HG02678 (cell line): ENCODE data around the gene PCMT1.
"Not testable (repeated sequence)": the region's sequence is repeated elsewhere in the genome, so short reads cannot be mapped to it uniquely, and the experiment has no call there.

ENCODE experiments used
- ATAC-seq: cut with Tn5 transposase; IDR thresholded peaks from one replicate; pipeline ENCODE4 v1.9.1; 2021; ENCODE audit warnings: mild to moderate bottlenecking, moderate library complexity; ENCODE audit not compliant: unreplicated experiment

PCMT1 gene

DNA sequence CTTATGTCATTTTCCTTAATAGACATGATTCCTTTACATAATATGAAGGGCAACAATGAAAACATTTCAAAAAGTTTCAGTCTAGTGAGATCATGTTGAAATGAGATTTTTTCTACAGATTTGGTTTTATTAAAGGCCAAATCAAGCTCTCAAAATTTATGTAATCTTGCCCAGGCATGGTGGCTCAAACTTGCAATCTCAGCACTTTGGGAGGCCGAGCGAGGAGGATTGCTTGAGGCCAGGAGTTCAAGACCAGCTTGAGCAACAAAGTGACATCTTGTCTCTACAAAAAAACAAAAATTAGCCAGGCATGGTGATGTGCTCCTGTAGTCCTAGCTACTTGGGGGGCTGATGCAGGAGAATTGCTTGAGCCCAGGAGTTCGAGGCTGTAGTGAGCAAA is 63.8 kb downstream of the PCMT1 start:
- no peak for ATAC-seq

DNA sequence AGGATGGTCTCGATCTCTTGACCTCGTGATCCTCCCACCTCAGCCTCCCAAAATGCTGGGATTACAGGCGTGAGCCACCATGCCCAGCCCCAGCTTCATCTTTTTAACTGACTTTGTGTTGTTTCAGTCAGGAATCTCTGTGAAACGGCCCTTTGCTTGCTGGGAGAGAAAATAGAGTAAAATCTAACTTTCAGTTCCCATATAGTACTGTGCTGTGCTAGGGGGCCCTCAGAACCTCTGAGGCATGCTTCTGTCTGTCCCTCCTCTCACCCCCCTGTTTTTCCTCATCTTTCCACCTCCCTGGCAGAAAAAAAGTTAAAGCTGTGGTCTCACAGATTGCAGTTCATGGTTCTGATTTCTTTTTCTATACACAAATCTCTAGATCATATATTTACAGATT is 66.2 kb downstream of the PCMT1 start:
- ATAC-seq, result peak; percentile 48

DNA sequence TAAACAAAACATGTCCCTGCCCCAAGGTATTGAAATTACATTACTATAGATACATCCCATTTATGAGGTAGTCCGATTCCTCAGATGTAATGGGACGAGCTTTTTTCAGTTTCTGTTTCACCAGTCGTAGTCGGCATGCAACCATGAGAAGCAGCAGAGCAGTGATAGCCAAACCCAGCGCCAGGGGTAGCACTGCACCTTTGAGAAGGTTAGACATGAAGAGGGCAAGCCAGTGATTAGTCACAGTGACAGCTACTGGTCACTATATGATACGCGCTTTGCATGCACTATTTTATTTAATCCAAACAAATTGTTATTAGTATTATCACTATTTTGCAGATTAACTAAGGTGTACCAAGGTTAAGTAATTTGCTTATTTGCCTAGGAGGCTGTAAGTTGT is 71.0 kb downstream of the PCMT1 start:
- ATAC-seq, result no peak

DNA sequence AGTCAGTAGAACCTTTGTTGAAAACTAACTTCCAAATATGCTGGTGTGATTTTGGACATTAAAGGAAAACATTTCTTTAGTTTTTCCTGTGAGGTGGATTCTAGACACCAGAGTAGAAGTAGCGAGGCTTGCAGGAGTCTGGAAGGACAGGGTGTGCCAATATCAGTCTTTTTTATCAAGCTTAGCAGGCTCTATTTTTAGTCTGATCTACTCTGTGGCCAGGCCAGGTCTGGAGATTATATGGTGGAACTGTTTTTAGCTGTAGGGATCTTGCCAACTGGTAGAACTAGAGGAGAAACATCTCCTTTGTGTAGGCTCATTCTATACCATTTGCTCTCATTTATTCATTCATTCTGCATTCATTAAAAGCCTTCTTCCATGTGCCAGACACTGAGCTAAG is 72.0 kb downstream of the PCMT1 start:
- ATAC-seq, result no peak

DNA sequence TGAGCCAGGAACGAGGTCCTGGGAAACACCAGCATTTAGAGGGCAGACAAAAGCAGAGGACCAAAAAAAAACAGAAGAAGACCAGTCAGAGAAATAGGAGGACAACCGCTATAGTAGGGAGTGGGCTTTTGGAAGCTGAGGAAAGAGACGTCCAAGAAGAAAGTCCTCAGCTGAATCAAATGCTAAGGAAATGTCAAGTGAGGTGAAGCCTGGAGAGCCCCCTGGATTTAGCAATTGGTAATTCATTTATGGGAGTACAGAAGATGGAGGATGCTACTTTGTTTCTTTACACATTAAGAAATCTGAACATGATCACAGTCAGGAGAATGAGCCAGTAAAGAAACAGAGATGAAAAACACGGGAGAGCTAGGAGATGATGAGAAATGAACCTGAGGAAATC is 73.5 kb downstream of the PCMT1 start:
- no peak for ATAC-seq

DNA sequence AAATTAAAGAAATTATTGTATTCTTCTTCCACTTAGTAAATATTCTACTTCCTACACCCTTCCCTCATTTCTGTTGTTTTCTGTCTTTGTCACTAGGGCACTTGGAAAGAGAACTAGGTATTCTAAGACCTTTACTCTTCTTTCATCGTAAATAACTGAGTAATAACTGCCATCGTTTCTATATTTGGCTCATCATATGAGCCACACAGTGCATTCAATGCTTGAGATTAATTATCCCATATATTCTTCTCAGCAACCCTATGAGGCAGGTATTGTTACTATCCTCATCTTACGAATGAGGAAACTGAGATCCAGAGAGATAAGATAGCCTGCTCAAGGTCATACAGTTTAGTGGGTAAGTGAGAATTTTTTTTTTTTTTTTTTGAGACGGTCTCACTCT is 75.8 kb downstream of the PCMT1 start:
- no peak for ATAC-seq

DNA sequence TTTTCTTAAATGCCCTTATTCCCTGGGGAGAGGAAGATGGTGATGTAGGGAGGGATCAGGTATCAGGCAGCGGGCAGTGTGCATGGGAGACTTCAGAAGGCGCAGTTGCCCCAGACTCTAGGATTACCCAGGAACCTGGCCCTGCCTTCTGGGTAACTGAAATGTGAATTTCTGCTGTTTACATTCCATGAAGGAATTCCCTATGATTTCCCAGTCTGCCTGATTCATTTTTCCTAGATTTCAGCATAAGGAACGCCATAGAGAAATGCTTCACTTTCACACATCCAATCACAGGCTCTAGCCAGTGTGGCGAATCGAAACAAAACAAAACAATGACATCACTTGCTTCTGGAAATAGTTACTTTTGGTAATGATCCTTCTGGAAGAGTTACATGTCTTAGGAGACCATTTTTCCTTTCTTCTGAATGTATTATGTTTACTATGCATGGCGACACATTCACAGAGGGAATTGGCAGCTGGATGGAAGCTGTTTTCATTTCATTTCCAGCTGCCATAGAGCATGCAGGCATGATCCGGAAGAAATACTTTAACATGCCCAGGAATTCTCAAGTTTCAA is 81.3 kb downstream of the PCMT1 start:
- no peak for ATAC-seq

DNA sequence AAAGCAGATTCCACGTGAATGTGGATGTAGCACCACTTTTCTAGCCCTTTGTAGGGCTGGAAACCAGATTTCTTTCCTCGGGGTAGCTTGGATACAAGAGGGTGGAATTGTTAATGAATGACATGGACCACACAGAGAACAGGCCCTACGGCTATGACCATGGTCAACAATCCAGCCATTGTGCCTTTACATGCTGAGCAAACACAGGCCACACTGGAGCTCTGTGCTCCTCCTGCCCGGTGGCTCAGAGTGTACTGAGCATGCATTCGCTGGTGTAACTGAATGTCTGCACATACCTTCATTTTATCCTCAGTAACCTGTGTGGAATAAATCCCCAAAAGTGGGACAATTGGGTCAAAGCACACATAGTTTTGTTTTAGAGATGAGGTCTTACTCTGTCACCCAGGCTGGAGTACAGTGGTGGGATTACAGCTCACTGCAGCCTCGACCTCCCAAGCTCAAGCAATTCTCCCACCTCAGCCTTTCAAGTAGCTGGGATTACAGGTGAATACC is 81.8 kb downstream of the PCMT1 start:
- ATAC-seq, result no peak

DNA sequence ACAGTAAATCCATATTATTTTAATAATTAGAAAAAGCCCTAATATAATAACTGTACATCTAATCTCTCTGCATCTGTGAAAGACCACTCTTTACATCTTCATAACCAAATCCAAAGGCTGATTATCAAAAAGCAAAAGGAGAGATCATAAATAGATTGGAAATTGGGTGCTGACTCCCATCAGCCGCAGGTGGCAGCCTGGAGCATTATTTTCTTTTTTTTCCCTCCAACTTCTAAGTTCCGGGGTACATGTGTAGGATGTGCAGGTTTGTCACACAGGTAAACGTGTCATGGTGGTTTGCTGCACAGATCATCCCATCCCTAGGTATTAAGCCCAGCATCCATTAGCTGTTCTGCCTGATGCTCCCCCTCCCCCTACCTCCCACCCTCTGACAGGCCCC is 84.1 kb downstream of the PCMT1 start:
- ATAC-seq, result no peak

DNA sequence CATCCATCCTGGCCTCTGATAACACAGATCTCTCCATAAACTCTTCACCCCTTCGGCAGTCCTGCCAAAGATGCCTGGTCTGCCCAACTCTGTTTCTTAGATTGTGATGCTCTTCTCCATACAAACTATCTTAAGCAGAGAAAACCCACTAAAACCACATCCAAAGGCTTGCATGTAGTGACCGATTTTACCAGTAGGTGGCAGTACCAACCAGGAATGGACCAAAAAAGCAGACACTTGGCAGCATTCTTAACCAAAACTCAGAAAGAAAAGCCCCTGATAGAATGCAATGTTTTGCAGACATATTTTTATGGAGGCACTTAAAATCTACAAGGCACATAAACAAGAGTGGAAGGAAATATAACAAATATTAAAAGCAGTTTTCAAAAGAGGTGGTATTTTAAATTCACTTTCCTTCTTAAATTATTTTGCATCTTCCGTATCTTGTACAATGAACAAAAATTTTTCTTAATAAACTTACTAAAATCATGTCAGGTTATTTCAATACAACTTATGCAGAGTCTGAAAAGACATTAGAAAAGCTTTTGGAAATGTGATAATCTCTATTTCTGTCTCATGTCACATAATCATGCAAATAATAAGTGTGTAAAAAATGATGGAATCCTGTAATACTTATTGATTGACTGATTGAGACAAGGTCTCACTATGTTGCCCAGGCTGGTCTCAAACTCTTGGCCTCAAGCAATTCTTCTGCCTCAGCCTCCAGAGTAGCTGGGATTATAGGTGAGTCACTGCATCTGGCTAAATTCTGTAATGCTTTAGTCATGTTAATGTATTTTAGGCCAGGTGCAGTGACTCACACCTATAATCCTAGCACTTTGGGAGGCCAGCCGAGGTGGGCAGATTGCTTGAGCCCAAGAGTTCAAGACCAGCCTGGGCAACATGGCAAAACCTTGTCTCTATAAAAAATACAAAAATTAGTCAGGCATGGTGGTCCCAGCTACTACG is 85.3 kb downstream of the PCMT1 start:
- no peak for ATAC-seq

DNA sequence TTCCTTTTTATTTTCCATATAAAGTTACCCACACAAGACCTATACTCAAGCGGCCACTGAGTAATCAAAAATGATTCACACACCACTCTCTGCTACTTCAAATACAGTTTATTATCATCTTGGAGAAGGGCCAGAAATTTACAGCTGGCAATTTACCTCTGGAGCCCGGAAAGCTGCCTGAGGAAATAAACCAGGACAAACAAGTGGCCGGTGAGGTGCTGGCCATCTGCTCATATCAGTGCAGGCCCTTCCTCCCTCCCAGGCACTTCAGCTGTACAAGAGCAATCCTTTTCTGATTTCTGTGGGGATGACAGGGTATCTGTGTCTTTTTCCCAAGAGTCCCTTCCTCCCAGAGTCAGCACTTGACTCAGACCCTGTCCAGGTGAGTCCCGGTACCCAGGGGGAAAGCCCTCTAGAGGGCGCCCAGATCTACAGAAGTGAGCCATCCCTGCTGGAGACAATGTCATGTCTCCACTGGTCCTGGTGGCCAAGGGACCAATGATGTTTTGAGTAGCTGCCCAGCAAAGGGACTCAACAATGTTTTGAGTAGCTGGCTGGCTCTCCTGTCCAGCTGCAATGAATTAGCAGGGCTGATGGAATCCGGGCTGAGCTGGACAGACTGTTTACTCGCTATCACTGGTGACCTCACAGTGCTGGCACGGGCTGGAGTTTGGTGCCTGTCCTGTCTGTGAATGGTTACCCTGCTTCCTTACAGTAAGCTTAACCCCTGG is 91.0 kb downstream of the PCMT1 start:
- ATAC-seq, result no peak

DNA sequence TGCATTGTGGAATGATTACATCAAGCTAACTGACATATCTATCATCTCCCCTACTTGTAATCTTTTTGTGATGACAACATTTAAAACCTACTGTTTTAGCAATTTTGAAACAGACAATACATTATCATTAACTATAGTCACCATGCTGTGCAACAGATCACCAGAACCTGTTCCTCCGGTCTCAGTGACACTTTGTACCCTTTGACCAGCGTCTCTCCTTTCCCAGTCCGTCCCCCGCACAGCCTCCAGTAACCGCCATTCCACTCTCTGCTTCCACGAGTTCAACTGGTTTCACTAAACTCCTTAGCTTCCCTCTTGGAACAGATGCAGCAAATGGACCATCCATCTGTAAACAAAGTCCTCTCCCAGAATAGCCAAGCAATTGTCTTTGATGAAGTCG is 92.8 kb downstream of the PCMT1 start:
- ATAC-seq, result no peak

DNA sequence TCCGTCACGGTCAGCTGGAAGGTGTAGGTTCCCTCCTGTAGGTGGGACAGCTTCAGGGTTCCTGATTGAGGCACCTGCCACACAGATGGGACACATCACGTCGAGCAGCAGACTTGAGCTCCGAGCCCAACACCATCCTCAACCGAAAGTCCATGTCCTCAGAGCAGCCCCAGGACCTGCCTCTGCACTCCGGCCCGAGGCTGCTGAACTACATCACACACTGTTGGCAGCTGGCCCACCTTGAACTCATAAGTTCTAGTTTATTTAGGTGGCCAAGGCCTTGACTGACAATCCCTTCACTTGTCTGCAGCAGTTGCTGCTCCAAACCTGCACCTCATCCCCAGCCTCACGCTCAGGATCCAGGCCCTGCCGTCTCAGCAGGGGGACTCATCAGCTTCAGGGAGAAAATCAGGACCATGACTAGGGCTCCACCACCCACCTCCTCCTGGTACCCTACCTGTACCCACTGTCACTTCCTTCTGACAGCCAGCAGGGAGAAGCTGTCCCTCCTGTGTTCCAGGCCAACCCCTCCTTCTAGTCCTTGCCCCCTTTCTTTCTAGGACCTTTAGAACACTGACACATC is 93.6 kb downstream of the PCMT1 start:
- ATAC-seq, result no peak

DNA sequence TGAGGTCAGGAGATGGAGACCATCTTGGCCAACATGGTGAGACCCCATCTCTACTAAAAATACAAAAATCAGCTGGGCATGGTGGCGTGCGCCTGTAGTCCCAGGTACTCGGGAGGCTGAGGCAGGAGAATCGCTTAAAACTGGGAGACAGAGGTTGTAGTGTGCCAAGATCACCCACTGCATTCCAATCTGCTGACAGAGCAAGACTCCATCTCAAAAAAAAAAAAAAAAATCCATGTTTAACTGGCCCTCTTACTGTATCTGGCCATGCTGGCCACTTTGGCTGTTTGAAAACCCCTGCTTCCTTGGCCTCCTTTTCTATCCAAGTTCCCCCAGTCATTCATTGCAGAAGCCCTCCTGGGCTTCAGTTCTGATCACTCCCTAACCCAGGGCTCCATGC is 94.5 kb downstream of the PCMT1 start:
- ATAC-seq, result not testable (repeated sequence)

DNA sequence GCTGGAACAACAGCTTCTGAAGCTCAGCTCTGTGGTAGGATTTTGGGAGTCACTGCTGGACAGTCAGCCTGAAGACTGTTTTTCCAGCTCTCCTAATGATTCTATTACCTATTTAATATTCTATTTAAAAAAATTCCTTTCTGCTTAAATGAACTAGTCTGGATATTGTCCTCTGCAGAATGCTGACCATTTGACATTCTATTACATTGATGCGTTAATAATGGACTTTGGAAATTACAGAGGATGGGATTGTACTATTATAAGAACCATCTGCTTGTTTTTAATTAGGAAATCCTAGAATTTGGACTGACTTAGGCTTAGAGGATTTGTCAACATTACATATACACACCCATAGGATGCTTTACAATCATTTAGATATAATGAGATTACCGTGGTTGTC is 94.9 kb downstream of the PCMT1 start:
- no peak for ATAC-seq

DNA sequence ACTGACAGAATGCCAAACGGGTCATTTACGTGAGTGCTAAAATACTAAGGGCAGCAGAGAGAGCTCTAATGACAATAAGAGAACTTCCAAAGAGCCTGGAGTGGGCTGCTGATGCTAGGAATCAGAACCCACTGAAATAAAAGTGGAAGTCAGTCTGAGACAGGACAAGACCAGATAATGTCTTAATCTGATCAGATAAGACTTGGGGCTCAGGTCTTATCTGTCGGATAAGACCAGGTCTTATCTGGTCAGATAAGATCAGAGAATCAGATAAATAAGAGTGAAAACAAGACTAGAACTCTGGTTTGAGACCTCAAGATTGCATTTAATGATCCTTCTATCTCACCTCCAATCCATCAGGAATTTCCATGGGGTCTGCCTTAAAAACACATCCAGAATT is 96.0 kb downstream of the PCMT1 start:
- no peak for ATAC-seq

DNA sequence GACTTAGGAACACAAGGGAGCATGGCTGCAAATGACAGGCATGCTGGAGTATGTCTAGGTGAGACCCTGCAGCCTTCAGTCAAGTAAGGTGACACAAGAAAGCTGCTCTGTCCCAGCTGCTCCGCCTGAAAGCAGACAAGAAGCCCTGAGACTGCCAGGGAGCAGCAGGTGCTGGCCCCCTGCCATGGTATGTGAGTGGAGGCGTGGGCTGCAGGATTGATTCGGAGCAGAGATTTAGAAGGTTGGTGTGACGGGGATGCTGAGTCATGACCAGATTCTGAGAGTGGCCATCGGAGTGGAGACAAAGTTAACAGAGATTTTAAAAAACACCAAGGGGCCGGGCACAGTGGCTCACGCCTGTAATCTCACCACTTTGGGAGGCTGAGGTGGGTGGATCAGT is 96.8 kb downstream of the PCMT1 start:
- no peak for ATAC-seq

DNA sequence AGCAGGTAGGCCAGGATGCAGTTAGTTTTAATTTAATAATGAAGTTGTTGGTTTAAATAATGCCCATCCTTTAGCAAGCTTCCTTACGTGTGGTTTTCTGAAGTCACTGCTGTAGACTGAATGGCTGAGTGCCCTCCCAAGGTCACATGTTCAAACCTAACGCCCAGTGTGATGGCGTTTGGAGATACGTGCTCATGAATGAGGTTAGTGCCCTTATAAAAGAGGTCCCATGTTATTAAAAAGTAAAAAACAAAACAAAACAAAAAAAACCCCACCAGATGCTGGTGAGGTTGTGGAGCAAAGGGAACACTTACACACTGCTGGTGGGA is 98.4 kb downstream of the PCMT1 start:
- ATAC-seq, result no peak

DNA sequence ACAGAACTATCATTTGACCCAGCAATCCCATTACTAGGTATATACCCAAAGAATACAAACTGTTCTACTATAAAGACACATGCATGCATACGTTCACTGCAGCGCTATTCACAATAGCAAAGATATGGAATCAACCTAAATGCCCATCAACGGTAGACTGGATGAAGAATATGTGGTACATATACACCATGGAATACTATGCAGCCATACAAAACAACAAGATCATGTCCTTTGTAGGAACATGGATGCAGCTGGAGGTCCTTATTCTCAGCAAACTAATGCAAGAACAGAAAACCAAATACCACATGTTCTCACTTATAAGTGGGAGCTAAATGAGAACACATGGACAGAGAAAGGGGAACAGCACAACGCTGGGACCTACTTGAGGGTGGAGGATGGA is 98.8 kb downstream of the PCMT1 start:
- ATAC-seq, result not testable (repeated sequence)

DNA sequence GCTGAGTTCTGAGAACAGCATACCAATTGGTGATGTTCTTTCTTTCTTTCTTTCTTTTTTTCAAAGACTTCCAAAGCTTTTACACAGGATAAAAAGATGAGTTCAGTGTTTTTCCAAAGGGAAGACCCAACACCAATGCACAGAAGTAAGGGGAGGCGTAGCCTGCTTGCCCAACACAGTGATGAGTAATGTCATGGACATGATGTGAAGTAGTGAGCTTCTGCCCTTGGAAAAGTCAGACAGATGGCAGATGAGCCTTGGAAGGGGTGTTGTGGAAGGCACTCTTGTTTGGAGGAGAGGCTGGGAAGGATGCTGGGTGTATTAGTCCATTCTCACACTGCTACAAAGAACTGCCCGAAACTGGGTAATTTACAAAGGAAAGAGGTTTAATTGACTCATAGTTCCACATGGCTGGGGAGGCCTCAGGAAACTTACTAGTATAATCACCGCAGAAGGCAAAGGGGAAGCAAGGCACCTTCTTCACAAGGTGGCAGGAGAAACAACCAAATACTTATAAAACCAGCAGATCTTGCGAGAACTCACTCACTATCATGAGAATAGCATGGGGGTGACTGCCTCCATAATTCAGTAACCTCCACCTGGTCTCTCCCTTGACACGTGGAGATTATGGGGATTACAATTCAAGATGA is 102.0 kb downstream of the PCMT1 start:
- ATAC-seq, result no peak

DNA sequence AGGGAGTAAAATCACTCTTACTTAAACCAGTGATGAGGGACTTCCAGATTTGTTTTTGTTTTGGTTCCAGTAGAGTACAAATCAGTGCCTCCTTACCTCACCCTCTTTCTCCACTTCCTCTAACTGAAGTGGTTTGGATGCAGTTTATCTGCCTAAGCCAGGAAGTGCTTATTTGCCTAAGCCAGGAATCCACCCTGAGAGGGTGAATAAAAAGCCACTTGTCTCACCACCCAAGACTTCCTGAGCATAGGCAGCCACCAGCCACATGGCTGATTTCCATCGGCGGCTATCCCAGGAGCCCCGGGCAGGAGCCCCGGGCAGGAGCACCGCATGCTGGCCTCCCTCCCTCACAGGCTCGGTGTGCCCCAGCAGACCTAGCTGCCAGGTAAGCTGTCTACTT is 102.6 kb downstream of the PCMT1 start:
- no peak for ATAC-seq
